K562 (cell line): ENCODE measurements around the gene PROM2.

Experiments
- CREM ChIP-seq: IDR thresholded peaks from 2 replicates; pipeline ENCODE4 v1.6.1; 2014; ENCODE audit warnings: antibody characterized with exemption, low read depth
- DNMT1 ChIP-seq: fragments of 450-650 bp; IDR thresholded peaks from 2 replicates; pipeline ENCODE4 v1.6.1; 2016; ENCODE audit warnings: antibody characterized with exemption, mild to moderate bottlenecking
- E2F1 ChIP-seq: sonication (generic); formaldehyde crosslinking; IDR thresholded peaks from 2 replicates; pipeline ENCODE4 v1.8.1; 2023; ENCODE audit warnings: mild to moderate bottlenecking, missing genetic modification reagents, moderate library complexity
- ESRRA ChIP-seq: fragments of 450-650 bp; IDR thresholded peaks from 2 replicates; pipeline ENCODE4 v1.6.1; 2014; ENCODE audit warnings: low read depth, mild to moderate bottlenecking, moderate library complexity, borderline replicate concordance
- ETV1 ChIP-seq: fragments of 450-650 bp; conservative IDR thresholded peaks from 2 replicates; pipeline ENCODE4 v1.6.1; 2016; ENCODE audit warnings: missing genetic modification characterization, control low read depth, low read depth, missing compliant biosample characterization
- HNRNPUL1 ChIP-seq: fragments of 200-400 bp; formaldehyde crosslinking; IDR thresholded peaks from 2 replicates; pipeline ENCODE4 v1.6.1; 2017; ENCODE audit warnings: low read length
- MED1 ChIP-seq: sonication (generic); formaldehyde crosslinking; IDR thresholded peaks from 2 replicates; pipeline ENCODE4 v1.8.1; 2023; ENCODE audit warnings: missing genetic modification reagents, borderline replicate concordance
- NR3C1 ChIP-seq: sonication (generic); formaldehyde crosslinking; IDR thresholded peaks from 2 replicates; pipeline ENCODE4 v1.8.1; 2022; ENCODE audit warnings: missing genetic modification reagents
- PRPF4 ChIP-seq: fragments of 200-400 bp; formaldehyde crosslinking; IDR thresholded peaks from one replicate; pipeline ENCODE4 v1.6.1; 2017; ENCODE audit warnings: low read length, low read depth, mild to moderate bottlenecking; ENCODE audit not compliant: insufficient read depth, poor library complexity, severe bottlenecking
- SIN3B ChIP-seq: fragments of 450-650 bp; IDR thresholded peaks from 2 replicates; pipeline ENCODE4 v1.6.1; 2017; ENCODE audit warnings: low read depth, mild to moderate bottlenecking, moderate library complexity
- TF ChIP-seq, protein P1 (sequence below): fragments of 450-650 bp; conservative IDR thresholded peaks from 2 replicates; pipeline ENCODE4 v1.6.1; 2016; ENCODE audit warnings: missing genetic modification characterization, low read depth, mild to moderate bottlenecking, missing compliant biosample characterization, moderate library complexity
- TF ChIP-seq, protein P2 (sequence below): sonication (generic); formaldehyde crosslinking; IDR thresholded peaks from 2 replicates; pipeline ENCODE4 v1.8.1; 2022; ENCODE audit warnings: missing genetic modification reagents
- TF ChIP-seq, protein P3 (sequence below), 3 experiments: IDR thresholded peaks in 2 of 3; conservative IDR thresholded peaks in 1 of 3; 2 replicates each; pipeline ENCODE4 v1.5.1; 2011 to 2012; ENCODE audit warnings: low read length in 3 of 3, mild to moderate bottlenecking in 3 of 3, control low read depth in 2 of 3, improper control_type of control experiment in 1 of 3, inconsistent platforms in 1 of 3, low read depth in 1 of 3, mixed read lengths in 1 of 3, moderate library complexity in 1 of 3; ENCODE audit not compliant: insufficient read depth in 2 of 3
- TF ChIP-seq, protein P4 (sequence below): fragments of 250-450 bp; sonication (Bioruptor Pico); IDR thresholded peaks from 2 replicates; pipeline ENCODE4 v1.8.0; 2022; ENCODE audit warnings: moderate library complexity, mild to moderate bottlenecking, inconsistent platforms

DNA sequence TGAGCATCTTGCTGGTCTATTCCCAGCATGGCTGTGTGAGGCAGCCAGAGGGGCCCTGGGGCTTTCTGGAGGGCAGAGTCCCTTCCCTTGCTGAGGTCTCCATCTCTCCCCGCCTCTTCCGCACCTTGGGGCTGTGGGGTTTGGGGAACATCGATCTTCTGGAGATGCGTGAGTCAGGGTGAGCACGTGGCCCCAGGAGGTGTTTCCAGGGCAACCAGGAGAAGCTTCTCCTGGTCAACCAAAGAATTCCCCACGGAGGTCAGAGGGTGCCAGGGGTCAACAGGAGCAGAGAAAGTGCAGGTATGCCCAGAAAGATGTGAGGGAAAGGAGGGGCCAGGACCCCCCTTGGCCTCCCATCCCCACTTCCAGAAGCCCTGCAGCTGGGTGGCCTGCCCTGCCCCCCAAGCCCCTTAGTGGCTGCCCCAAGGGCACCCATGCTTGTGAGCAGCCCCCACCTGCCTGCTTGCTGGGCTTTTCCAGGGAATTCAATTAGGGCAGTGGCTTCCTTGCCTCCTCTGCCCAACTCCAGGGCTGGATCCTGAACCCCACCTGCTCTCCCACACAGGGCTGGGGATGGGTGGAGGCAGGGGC lies 2.8 kb upstream of the PROM2 start:
- TF ChIP-seq MED1 (CRISPR knock-in tag) = no peak
- TF ChIP-seq E2F1 = no peak
- no peak for TF ChIP-seq ETV1 (tag)
- TF ChIP-seq PRPF4 = no peak
- TF ChIP-seq, protein P1, sequence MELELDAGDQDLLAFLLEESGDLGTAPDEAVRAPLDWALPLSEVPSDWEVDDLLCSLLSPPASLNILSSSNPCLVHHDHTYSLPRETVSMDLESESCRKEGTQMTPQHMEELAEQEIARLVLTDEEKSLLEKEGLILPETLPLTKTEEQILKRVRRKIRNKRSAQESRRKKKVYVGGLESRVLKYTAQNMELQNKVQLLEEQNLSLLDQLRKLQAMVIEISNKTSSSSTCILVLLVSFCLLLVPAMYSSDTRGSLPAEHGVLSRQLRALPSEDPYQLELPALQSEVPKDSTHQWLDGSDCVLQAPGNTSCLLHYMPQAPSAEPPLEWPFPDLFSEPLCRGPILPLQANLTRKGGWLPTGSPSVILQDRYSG (tag) = no peak
- TF ChIP-seq DNMT1 = no peak
- no peak for TF ChIP-seq HNRNPUL1
- no peak for TF ChIP-seq CREM
- TF ChIP-seq, protein P2, sequence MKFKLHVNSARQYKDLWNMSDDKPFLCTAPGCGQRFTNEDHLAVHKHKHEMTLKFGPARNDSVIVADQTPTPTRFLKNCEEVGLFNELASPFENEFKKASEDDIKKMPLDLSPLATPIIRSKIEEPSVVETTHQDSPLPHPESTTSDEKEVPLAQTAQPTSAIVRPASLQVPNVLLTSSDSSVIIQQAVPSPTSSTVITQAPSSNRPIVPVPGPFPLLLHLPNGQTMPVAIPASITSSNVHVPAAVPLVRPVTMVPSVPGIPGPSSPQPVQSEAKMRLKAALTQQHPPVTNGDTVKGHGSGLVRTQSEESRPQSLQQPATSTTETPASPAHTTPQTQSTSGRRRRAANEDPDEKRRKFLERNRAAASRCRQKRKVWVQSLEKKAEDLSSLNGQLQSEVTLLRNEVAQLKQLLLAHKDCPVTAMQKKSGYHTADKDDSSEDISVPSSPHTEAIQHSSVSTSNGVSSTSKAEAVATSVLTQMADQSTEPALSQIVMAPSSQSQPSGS = no peak
- TF ChIP-seq ESRRA = no peak
- no peak for TF ChIP-seq SIN3B
- TF ChIP-seq, protein P3, sequence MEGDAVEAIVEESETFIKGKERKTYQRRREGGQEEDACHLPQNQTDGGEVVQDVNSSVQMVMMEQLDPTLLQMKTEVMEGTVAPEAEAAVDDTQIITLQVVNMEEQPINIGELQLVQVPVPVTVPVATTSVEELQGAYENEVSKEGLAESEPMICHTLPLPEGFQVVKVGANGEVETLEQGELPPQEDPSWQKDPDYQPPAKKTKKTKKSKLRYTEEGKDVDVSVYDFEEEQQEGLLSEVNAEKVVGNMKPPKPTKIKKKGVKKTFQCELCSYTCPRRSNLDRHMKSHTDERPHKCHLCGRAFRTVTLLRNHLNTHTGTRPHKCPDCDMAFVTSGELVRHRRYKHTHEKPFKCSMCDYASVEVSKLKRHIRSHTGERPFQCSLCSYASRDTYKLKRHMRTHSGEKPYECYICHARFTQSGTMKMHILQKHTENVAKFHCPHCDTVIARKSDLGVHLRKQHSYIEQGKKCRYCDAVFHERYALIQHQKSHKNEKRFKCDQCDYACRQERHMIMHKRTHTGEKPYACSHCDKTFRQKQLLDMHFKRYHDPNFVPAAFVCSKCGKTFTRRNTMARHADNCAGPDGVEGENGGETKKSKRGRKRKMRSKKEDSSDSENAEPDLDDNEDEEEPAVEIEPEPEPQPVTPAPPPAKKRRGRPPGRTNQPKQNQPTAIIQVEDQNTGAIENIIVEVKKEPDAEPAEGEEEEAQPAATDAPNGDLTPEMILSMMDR (IDR thresholded peaks at IDR 0.05 in 2 of 3, conservative IDR thresholded peaks at IDR 0.05 in 1 of 3; ENCODE audit: insufficient read depth in 2 of 3, low read depth in 1 of 3, low read length in 3 of 3) = no peak
- TF ChIP-seq, protein P4, sequence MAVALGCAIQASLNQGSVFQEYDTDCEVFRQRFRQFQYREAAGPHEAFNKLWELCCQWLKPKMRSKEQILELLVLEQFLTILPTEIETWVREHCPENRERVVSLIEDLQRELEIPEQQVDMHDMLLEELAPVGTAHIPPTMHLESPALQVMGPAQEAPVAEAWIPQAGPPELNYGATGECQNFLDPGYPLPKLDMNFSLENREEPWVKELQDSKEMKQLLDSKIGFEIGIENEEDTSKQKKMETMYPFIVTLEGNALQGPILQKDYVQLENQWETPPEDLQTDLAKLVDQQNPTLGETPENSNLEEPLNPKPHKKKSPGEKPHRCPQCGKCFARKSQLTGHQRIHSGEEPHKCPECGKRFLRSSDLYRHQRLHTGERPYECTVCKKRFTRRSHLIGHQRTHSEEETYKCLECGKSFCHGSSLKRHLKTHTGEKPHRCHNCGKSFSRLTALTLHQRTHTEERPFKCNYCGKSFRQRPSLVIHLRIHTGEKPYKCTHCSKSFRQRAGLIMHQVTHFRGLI (CRISPR knock-in tag) = no peak
- no peak for TF ChIP-seq NR3C1 (CRISPR knock-in tag)
